ENCODE results near the gene BRD4. TPM values are rescaled to one million over a fixed set of nuclear protein-coding genes. Genes with fewer than 3 reads are reported as not detected.
"Not testable (repeated sequence)": the region's sequence is repeated elsewhere in the genome, so short reads cannot be mapped to it uniquely, and the experiment has no call there.

BRD4 gene
- polyA plus RNA-seq (ENCODE audit: insufficient read length in 4 of 4) = 10 to 100 TPM; 44.5 to 69.0 (median 53.5) TPM

- no peak for DNase-seq (ENCODE audit: low read depth in 4 of 4, low spot score in 3 of 4)
Measured at GRCh38 chr19:15332311-15332996, at the start of gene BRD4. TSS of gene BRD4 (minus strand) at chr19:15332539. CDS start at chr19:15273099, 59,440 bp downstream.

- DNase-seq (ENCODE audit: low read depth in 4 of 4, low spot score in 3 of 4) = no peak
Measured at GRCh38 chr19:15381864-15382263, 49.5 kb upstream of the BRD4 start.

- no peak for DNase-seq (ENCODE audit: low read depth in 4 of 4, low spot score in 3 of 4)
Measured at GRCh38 chr19:15381429-15381828, 49.1 kb upstream of the BRD4 start.

- DNase-seq (ENCODE audit: low read depth in 4 of 4, low spot score in 3 of 4) = peak in 1 of 4 donors; percentile 37
Measured at GRCh38 chr19:15379999-15380647, 47.8 kb upstream of the BRD4 start.

GRCh38 chr19:15379083-15379998, 47.0 kb upstream of the BRD4 start, which contains the start of gene AKAP8:
TSS of gene AKAP8 (minus strand) at chr19:15379787. CDS start at chr19:15379731, 56 bp downstream.
- DNase-seq (ENCODE audit: low read depth in 4 of 4, low spot score in 3 of 4) = peak; percentile 93 to 98 (median 96)

- no peak for DNase-seq (ENCODE audit: low read depth in 4 of 4, low spot score in 3 of 4)
Measured at GRCh38 chr19:15378534-15379082, 46.3 kb upstream of the BRD4 start.

- DNase-seq (ENCODE audit: low read depth in 4 of 4, low spot score in 3 of 4) = no peak
Measured at GRCh38 chr19:15374796-15375440, 42.6 kb upstream of the BRD4 start.

GRCh38 chr19:15374105-15374651, 41.8 kb upstream of the BRD4 start:
- no peak for DNase-seq (ENCODE audit: low read depth in 4 of 4, low spot score in 3 of 4)

GRCh38 chr19:15373644-15374043, 41.3 kb upstream of the BRD4 start:
- no peak for DNase-seq (ENCODE audit: low read depth in 4 of 4, low spot score in 3 of 4)

GRCh38 chr19:15372891-15373301, 40.6 kb upstream of the BRD4 start:
- no peak for DNase-seq (ENCODE audit: low read depth in 4 of 4, low spot score in 3 of 4)

- DNase-seq (ENCODE audit: low read depth in 4 of 4, low spot score in 3 of 4) = no peak
Measured at GRCh38 chr19:15372470-15372869, 40.1 kb upstream of the BRD4 start.

- no peak for DNase-seq (ENCODE audit: low read depth in 4 of 4, low spot score in 3 of 4)
Measured at GRCh38 chr19:15371786-15372380, 39.5 kb upstream of the BRD4 start.

- DNase-seq (ENCODE audit: low read depth in 4 of 4, low spot score in 3 of 4) = no peak
Measured at GRCh38 chr19:15371119-15371518, 38.8 kb upstream of the BRD4 start.

- DNase-seq (ENCODE audit: low read depth in 4 of 4, low spot score in 3 of 4) = no peak
Measured at GRCh38 chr19:15369594-15369891, 37.2 kb upstream of the BRD4 start.

- DNase-seq (ENCODE audit: low read depth in 4 of 4, low spot score in 3 of 4) = no peak
Measured at GRCh38 chr19:15368798-15369593, 36.7 kb upstream of the BRD4 start.

- DNase-seq (ENCODE audit: low read depth in 4 of 4, low spot score in 3 of 4) = no peak
Measured at GRCh38 chr19:15368051-15368632, 35.8 kb upstream of the BRD4 start.

GRCh38 chr19:15367439-15367838, 35.1 kb upstream of the BRD4 start:
- DNase-seq (ENCODE audit: low read depth in 4 of 4, low spot score in 3 of 4) = no peak

- DNase-seq (ENCODE audit: low read depth in 4 of 4, low spot score in 3 of 4) = no peak
Measured at GRCh38 chr19:15365264-15365663, 32.9 kb upstream of the BRD4 start.

GRCh38 chr19:15363791-15364190, 31.5 kb upstream of the BRD4 start:
- not testable (repeated sequence) for DNase-seq (ENCODE audit: low read depth in 4 of 4, low spot score in 3 of 4)

All from left renal pelvis (tissue), 4 donors.